NCI-H1417 (cell line): ENCODE measurements around the gene DNASE1L1.

Source experiments
- DNase-seq, 3 experiments: peaks; one replicate each; lab custom pipeline; 2025; lab: John Stamatoyannopoulos, UW

The DNASE1L1 gene

GRCh38 chrX:154409222-154409871 is at the start of gene DNASE1L1:
Gene DNASE1L1, minus strand, starts transcription at chrX:154409254. Its CDS starts 3,686 bp downstream, at chrX:154405568.
- no peak for DNase-seq

GRCh38 chrX:154458116-154458953 is 49.3 kb upstream of the DNASE1L1 start, which contains the start of gene PLXNA3:
Gene PLXNA3, plus strand, starts transcription at chrX:154458281. Its CDS starts 1,903 bp downstream, at chrX:154460184.
- peak; percentile 66 to 73 (median 67) for DNase-seq

GRCh38 chrX:154457491-154458115 is 48.5 kb upstream of the DNASE1L1 start:
- peak; percentile 66 to 79 (median 72) for DNase-seq

GRCh38 chrX:154452823-154453222 is 43.8 kb upstream of the DNASE1L1 start:
- no peak for DNase-seq

GRCh38 chrX:154450312-154450711 is 41.3 kb upstream of the DNASE1L1 start:
- DNase-seq, result no peak

GRCh38 chrX:154449618-154450017 is 40.6 kb upstream of the DNASE1L1 start:
- no peak for DNase-seq

GRCh38 chrX:154448484-154448883 is 39.4 kb upstream of the DNASE1L1 start:
- no peak for DNase-seq

GRCh38 chrX:154446430-154446829 is 37.4 kb upstream of the DNASE1L1 start:
- no peak for DNase-seq

- DNase-seq, result no peak
Observed at GRCh38 chrX:154445776-154446175, 36.7 kb upstream of the DNASE1L1 start.

- DNase-seq, result no peak
Observed at GRCh38 chrX:154444755-154445246, 35.7 kb upstream of the DNASE1L1 start.

GRCh38 chrX:154443992-154444754 is 35.1 kb upstream of the DNASE1L1 start, which contains the start of gene FAM50A:
Gene FAM50A, plus strand, starts transcription at chrX:154444141. Its CDS starts 95 bp downstream, at chrX:154444236.
- DNase-seq, result peak; percentile 74 to 83 (median 78)

- DNase-seq, result peak; percentile 11 to 54 (median 37)
Observed at GRCh38 chrX:154443479-154443910, 34.4 kb upstream of the DNASE1L1 start.

- no peak for DNase-seq
Observed at GRCh38 chrX:154441984-154442707, 33.1 kb upstream of the DNASE1L1 start.

GRCh38 chrX:154441564-154441963 is 32.5 kb upstream of the DNASE1L1 start:
- DNase-seq, result no peak

GRCh38 chrX:154440623-154441357 is 31.7 kb upstream of the DNASE1L1 start:
- DNase-seq, result no peak

GRCh38 chrX:154439841-154440240 is 30.8 kb upstream of the DNASE1L1 start:
- DNase-seq, result no peak

- peak in 2 of 3 experiments; percentile 36 to 50 for DNase-seq
Observed at GRCh38 chrX:154437971-154438893, 29.2 kb upstream of the DNASE1L1 start.

- peak; percentile 73 to 84 (median 73) for DNase-seq
Observed at GRCh38 chrX:154436983-154437752, 28.1 kb upstream of the DNASE1L1 start, which contains the start of gene GDI1. Gene GDI1, plus strand, starts transcription at chrX:154437154. Its CDS starts 101 bp downstream, at chrX:154437255.
